Suppressor macrophage treated with lipopolysaccharide for 1 hour (primary cell): ENCODE results near the gene GSDME.

ENCODE experiments used
- DNase-seq, 3 donors: peaks; one replicate each; pipeline ENCODE4 v3.0.0-alpha.2; 2020 to 2022

The GSDME gene

DNA sequence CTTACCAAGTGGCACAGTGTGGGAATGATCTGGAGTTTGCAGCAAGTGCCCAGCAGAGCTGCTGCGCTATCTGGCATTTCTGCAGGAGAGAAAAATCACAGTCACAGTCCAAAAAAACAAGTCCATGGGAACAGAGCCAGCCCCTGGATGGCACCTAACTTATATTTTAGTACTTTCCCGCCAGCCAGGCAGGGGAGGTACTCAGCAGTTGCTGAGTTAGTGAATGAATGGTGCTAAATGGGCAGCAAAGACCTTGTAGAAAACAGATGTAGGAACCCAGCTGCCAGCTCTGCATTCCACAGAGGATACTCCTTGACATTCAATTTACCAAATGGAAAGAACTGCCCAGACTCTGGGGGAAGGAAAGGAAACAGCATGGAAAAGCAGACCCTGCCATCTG lies 54.5 kb downstream of the GSDME start:
- DNase-seq = no peak

GRCh38 chr7:24701261-24702235 lies 55.7 kb downstream of the GSDME start:
- DNase-seq = no peak

DNA sequence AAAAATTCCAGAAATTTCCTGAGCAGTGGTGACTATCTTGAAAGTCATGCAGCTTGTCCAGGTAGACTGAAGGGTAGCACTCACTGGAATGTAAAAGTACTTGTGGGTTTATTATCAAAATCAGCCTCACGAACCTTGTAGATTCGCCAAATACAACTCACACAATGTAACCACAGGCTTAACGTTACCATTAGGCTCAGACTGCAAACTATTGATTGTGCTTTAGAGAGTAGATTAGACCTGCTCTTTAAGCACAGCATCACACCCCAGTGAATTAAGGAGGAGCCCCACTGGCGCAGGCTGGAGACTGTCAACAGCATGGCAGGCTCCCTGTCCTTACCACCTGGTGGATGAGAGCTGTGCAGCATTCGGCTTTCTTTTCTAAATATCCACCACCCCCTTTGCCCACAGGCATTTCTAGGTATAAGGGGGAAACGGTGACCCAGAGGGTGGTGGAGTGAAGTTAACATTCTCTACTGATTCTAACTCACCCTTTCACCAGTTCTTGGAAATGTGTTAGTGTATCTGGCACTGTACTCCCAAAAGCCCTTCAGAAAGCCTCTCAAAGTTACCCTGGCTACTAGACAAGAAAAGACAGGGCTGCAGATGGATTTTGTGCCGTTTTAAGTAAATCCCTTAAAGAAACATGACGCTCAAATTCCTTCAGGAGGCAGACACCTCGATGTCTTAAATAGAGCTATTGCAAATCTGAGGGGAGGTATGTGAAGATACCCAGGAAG lies 56.6 kb downstream of the GSDME start:
- DNase-seq = no peak

DNA sequence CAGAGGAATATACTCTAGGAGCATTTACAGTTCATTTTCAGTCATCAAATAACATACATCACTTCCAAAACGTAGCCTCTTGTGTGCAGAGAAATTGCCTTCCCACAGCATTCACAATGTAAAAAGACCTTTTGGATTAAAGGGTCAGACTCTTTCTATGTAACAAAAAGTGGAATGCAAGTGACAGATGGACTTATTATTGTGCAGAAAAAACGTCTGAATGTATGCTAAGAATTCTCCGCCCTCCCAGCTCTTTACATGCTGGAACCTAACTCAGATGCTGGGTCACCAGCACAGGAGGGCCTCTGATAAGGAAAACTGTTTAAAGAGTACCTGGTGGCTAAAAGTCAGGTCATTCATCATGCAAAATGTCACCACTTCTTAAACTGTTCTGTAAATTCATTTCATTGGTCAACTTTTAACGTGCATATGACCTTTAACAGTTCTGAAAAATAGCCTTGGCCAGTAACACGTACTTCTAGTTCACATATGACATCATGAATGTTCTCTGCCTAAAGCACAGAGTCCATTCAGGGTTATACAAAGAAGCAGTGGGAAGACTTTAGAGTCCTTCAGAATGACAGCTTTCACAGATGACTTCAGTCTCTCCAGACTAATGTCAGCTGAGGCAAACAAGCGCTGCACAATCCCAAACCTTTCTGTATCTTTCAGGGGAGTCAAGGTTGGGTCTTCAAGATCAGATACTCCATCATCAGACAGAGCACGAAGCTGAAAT lies 58.6 kb downstream of the GSDME start:
- DNase-seq = no peak

- no peak for DNase-seq
Observed at GRCh38 chr7:24697416-24697815, 59.8 kb downstream of the GSDME start.

DNA sequence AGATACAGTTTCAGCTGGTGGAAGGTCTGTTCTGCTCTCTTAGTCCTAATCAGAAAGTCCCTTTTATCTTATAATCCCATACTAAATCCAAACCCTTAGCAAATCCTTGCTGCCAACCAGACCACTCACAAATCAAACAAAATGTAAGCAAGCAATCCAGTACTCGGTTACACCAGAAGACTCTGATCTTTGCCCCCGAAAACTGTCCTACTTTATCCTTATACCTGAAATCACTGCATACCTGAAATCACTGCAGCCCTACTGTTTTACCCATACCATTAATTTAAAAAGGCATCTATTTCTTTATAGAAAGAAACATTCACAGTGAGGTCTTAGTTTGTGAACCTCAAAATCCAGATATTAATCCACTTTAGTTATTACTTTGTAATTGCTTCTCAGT lies 64.7 kb downstream of the GSDME start:
- peak in 1 of 3 donors; percentile 8 for DNase-seq

GRCh38 chr7:24690251-24690650 lies 67.0 kb downstream of the GSDME start:
- peak in 2 of 3 donors; percentile 22 to 30 for DNase-seq

DNA sequence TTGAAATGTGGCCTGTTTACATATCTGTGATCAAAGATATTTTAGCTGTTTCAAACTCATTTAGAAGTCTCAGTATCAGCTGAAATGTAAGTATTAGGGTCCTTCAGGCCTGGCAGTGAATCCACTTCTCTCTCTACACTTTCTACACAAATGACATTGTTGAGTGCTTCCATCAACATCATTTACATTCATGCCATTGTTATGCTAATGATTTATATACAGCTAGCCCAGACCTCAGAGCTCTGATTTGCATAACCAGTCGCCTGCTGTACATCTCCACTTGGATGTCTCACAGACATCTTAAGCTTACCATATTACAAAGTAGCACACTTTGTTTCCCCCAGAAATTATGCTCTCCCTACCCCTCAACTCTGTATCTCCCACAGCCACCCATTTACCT lies 71.6 kb downstream of the GSDME start:
- DNase-seq = peak in 1 of 3 donors; percentile 3

- DNase-seq = peak in 1 of 3 donors; percentile 24
Observed at GRCh38 chr7:24670782-24671181, 86.5 kb downstream of the GSDME start.

DNA sequence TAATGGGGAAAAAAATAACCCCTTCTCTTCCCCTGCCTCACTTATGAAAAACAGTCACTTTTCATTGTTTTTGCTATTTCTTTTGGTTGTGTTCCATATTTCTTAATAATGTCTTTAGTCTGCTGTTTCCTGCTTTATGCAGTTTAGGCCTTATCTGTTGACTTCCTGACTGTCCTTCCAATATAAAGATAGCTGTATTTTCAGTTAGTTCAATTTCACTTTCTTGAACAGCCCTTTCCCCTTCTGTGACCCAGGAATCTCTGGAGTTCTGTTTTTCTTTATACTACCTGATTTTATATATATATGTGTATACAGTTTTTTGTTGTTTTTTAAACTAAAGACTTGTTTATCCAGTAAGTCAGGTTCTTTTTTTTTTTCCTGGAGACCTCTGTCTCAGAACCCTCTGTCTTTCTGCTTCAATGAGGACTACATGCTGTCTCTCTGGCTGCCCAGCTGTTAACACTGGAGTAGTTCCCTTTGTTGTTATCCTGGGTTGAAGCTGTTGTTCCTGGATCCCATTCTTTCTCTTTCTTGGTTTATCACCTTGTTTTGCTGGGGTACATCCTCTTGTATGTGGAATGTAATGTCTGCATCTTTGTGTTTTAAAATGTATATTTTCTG lies 87.2 kb downstream of the GSDME start:
- DNase-seq = no peak

DNA sequence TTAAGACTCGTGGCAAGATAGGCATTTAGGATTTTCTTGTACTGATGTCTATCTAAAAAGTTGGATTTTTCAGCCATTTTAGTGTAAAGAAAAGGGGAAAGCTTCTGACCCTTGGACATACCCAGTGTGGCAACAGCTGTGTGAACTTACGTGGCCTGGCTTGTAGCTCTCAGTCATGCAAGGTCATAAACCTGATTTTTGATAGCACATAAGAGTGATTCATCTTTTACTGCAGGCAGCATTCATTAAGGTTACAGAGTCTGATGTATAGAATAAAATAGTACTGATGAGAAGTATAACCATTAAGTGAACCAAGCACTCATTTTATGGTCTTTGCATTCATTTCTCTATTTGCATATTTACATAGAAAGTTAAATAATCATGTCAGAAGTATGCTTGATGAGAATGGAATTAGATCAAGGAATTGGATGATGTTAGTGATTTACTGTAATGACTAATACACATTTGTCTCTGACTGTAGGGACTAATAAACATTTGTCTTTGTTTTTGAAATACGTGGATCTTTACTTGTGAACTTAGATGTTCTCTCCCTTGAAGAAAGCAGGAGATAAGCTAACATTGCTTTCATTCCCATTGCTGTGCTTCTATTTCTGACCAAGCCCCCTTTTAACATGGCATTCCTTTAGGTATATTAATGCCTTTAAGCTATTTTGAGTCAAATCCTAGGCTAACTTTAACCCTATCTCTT lies 88.2 kb downstream of the GSDME start:
- no peak for DNase-seq

- DNase-seq = peak; percentile 66 to 78 (median 72)
Observed at GRCh38 chr7:24665564-24666294, 91.5 kb downstream of the GSDME start.

GRCh38 chr7:24660546-24660945 lies 96.7 kb downstream of the GSDME start:
- DNase-seq = no peak

DNA sequence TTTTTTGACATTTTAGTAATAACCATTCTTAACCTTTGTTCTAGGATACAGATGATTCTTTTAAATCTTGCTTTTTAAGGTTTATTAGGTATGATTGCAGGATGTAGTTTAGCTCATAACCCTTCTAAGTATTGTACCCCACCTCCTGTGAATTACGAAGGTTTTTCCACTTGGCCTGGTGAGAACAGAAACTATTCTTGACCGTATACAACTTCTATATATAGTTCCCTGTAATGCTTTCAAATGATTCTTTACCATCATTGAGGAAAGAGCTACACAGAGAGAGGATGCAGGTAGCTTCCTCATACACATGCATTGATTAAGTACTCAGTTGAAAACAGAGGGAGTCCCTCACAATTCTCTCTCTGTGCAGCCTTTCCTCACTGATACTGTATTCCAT lies 97.8 kb downstream of the GSDME start:
- DNase-seq = no peak

- no peak for DNase-seq
Observed at GRCh38 chr7:24657980-24658379, 99.3 kb downstream of the GSDME start.

GRCh38 chr7:24656608-24657007 lies 100.7 kb downstream of the GSDME start:
- DNase-seq = no peak

DNA sequence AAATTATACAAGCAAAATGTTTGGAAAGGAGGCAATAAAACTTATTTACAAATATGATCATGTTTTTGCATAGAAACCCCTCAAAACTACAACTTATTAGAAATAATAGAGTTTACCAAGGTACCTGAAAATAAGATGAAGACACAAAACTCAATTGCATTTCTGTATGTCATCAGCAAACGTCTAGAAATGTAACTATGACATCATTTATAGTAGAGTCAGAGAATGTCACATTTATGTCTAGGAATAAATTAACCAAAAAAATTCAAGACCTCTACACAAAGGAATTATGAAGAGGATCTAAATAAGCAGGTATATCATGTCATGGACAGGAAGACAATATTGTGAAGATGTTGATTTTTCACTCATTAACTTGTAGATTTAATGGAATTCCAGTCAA lies 103.0 kb downstream of the GSDME start:
- DNase-seq = no peak

- peak; percentile 20 to 36 (median 21) for DNase-seq
Observed at GRCh38 chr7:24653316-24654085, 103.8 kb downstream of the GSDME start.

- no peak for DNase-seq
Observed at GRCh38 chr7:24652251-24652939, 104.9 kb downstream of the GSDME start.
